HG03196 (cell line): ENCODE measurements around the gene TBC1D1.

Experiments
- ATAC-seq: cut with Tn5 transposase; IDR thresholded peaks from one replicate; pipeline ENCODE4 v1.9.1; 2021; ENCODE audit not compliant: unreplicated experiment

The TBC1D1 gene

GRCh38 chr4:38141808-38142500 is 251.1 kb downstream of the TBC1D1 start:
- ATAC-seq: no peak

GRCh38 chr4:38144031-38144430 is 253.1 kb downstream of the TBC1D1 start:
- no peak for ATAC-seq

GRCh38 chr4:38145033-38145678 is 254.3 kb downstream of the TBC1D1 start:
- no peak for ATAC-seq

- no peak for ATAC-seq
Observed at GRCh38 chr4:38145741-38146140, 254.9 kb downstream of the TBC1D1 start.

GRCh38 chr4:38146383-38146782 is 255.5 kb downstream of the TBC1D1 start:
- no peak for ATAC-seq

- ATAC-seq: no peak
Observed at GRCh38 chr4:38149472-38149996, 258.6 kb downstream of the TBC1D1 start.

GRCh38 chr4:38149997-38150671 is 259.2 kb downstream of the TBC1D1 start:
- no peak for ATAC-seq

GRCh38 chr4:38150766-38151165 is 259.9 kb downstream of the TBC1D1 start:
- ATAC-seq: no peak

GRCh38 chr4:38151873-38152272 is 261.0 kb downstream of the TBC1D1 start:
- ATAC-seq: no peak

GRCh38 chr4:38152305-38152704 is 261.4 kb downstream of the TBC1D1 start:
- no peak for ATAC-seq

- no peak for ATAC-seq
Observed at GRCh38 chr4:38152721-38153386, 262.0 kb downstream of the TBC1D1 start.

- ATAC-seq: no peak
Observed at GRCh38 chr4:38153387-38153760, 262.5 kb downstream of the TBC1D1 start.

- ATAC-seq: no peak
Observed at GRCh38 chr4:38154252-38154651, 263.4 kb downstream of the TBC1D1 start.

GRCh38 chr4:38154681-38155588 is 264.1 kb downstream of the TBC1D1 start:
- ATAC-seq: no peak

GRCh38 chr4:38155589-38156294 is 264.9 kb downstream of the TBC1D1 start:
- ATAC-seq: no peak

GRCh38 chr4:38157592-38157991 is 266.7 kb downstream of the TBC1D1 start:
- ATAC-seq: no peak

- peak; percentile 83 for ATAC-seq
Observed at GRCh38 chr4:38160487-38161207, 269.8 kb downstream of the TBC1D1 start.

- ATAC-seq: no peak
Observed at GRCh38 chr4:38161208-38162113, 270.6 kb downstream of the TBC1D1 start.
